KMS-11 (cell line): ENCODE measurements around the gene ANO9.
"Not testable (repeated sequence)": the region's sequence is repeated elsewhere in the genome, so short reads cannot be mapped to it uniquely, and the experiment has no call there.

Experiments
- H2AFZ ChIP-seq: fragments of 200-600 bp; sonication (generic); 2 replicates; pipeline ENCODE4 v1.6.1; 2016; ENCODE audit warnings: antibody characterized with exemption, mixed run types, low read depth
- H3K27ac ChIP-seq: fragments of 200-600 bp; sonication (generic); 2 replicates; pipeline ENCODE4 v1.6.1; 2016; ENCODE audit warnings: mild to moderate bottlenecking, mixed run types
- H3K27me3 ChIP-seq: fragments of 200-600 bp; sonication (generic); 2 replicates; pipeline ENCODE4 v1.6.1; 2017; ENCODE audit warnings: mild to moderate bottlenecking, low read depth, mixed run types, moderate library complexity; ENCODE audit not compliant: insufficient read depth
- H3K36me3 ChIP-seq: fragments of 200-600 bp; sonication (generic); 2 replicates; pipeline ENCODE4 v1.6.1; 2017; ENCODE audit warnings: mild to moderate bottlenecking, mixed run types; ENCODE audit not compliant: insufficient read depth
- H3K4me1 ChIP-seq: fragments of 200-600 bp; sonication (generic); 2 replicates; pipeline ENCODE4 v1.6.1; 2016; ENCODE audit warnings: mild to moderate bottlenecking, low read depth, mixed run types; ENCODE audit not compliant: poor library complexity, severe bottlenecking
- H3K4me2 ChIP-seq: fragments of 200-600 bp; sonication (generic); 2 replicates; pipeline ENCODE4 v1.7.0; 2016; ENCODE audit warnings: mild to moderate bottlenecking, mixed run types
- H3K4me3 ChIP-seq: fragments of 200-600 bp; sonication (generic); IDR thresholded peaks from 2 replicates; pipeline ENCODE4 v1.6.1; 2017; ENCODE audit warnings: low read depth, low read length, mixed read lengths; ENCODE audit not compliant: insufficient read depth
- H3K79me2 ChIP-seq: fragments of 200-600 bp; sonication (generic); 2 replicates; pipeline ENCODE4 v1.6.1; 2016; ENCODE audit warnings: low read depth, mixed run types; ENCODE audit not compliant: insufficient read depth
- H3K9ac ChIP-seq: fragments of 200-600 bp; sonication (generic); 2 replicates; pipeline ENCODE4 v1.6.1; 2016; ENCODE audit warnings: mild to moderate bottlenecking, mixed run types
- H4K20me1 ChIP-seq: fragments of 200-600 bp; sonication (generic); 2 replicates; pipeline ENCODE4 v1.6.1; 2016; ENCODE audit warnings: mild to moderate bottlenecking, mixed run types; ENCODE audit not compliant: insufficient read depth
- TF ChIP-seq, protein P1 (sequence below): fragments of 200-600 bp; sonication (generic); conservative IDR thresholded peaks from 2 replicates; pipeline ENCODE4 v1.6.1; 2017; ENCODE audit warnings: low read depth, mild to moderate bottlenecking, antibody characterized with exemption, low read length, moderate library complexity, mixed read lengths

Gene ANO9

DNA sequence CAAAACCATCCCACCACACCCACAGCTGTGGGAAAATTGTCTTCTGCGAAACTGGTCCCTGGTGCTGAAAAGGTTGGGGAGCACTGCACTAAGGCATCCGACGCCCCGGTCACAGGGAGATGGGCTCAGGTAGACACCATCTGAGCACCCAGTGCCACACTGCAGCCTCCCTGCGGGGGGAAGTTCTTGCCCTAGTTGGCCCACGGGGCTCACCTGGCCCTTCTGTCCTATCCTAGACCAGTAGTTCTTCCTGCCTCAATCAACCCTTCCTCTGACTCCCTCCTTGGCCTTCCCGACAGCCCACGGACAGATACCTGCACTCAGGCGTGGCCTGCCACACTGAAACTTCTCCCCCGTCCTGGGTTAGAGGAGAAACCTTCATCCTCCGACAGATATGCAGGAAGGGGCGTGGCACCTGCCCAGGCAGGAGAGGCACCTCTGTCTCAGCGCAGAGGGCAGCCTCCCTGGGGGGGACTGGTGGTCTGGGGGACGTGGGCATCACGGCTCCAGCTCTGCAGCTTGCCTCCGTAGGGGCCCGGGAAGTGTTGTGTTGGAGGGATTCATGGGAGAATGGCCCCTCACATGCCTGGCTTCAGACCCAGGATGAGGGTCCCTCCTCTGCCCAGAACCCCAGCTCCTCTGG is 4.5 kb downstream of the ANO9 start:
- Histone ChIP-seq H3K9ac (no peak overlapping the region), H3K27ac (no peak overlapping the region), H3K4me3 (no peak overlapping the region), H3K27me3 (no peaks in the 10 kb centered on the region), H3K36me3 (no peaks in the 10 kb centered on the region), H3K4me2 (no peak overlapping the region), H4K20me1 (no peaks in the 10 kb centered on the region), H2AFZ (no peak overlapping the region), H3K79me2 (no peaks in the 10 kb centered on the region), H3K4me1 (peaks cover 8% of the 10 kb centered on the region)
- TF ChIP-seq, protein P1, sequence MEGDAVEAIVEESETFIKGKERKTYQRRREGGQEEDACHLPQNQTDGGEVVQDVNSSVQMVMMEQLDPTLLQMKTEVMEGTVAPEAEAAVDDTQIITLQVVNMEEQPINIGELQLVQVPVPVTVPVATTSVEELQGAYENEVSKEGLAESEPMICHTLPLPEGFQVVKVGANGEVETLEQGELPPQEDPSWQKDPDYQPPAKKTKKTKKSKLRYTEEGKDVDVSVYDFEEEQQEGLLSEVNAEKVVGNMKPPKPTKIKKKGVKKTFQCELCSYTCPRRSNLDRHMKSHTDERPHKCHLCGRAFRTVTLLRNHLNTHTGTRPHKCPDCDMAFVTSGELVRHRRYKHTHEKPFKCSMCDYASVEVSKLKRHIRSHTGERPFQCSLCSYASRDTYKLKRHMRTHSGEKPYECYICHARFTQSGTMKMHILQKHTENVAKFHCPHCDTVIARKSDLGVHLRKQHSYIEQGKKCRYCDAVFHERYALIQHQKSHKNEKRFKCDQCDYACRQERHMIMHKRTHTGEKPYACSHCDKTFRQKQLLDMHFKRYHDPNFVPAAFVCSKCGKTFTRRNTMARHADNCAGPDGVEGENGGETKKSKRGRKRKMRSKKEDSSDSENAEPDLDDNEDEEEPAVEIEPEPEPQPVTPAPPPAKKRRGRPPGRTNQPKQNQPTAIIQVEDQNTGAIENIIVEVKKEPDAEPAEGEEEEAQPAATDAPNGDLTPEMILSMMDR = no peak

GRCh38 chr11:434999-435740 is 6.6 kb downstream of the ANO9 start:
- H3K4me2 ChIP-seq, H3K36me3 ChIP-seq, H3K4me1 ChIP-seq, H4K20me1 ChIP-seq, H3K79me2 ChIP-seq, H3K27me3 ChIP-seq, H3K9ac ChIP-seq, H3K4me3 ChIP-seq, H2AFZ ChIP-seq, H3K27ac ChIP-seq: not testable (repeated sequence)

GRCh38 chr11:434496-434895 is 7.3 kb downstream of the ANO9 start:
- TF ChIP-seq, protein P1 = no peak
- H3K79me2 ChIP-seq = no peaks in the 10 kb centered on the region

GRCh38 chr11:433641-434040 is 8.2 kb downstream of the ANO9 start:
- H3K27me3 ChIP-seq = no peaks in the 10 kb centered on the region
- H3K4me2 ChIP-seq = no peak overlapping the region
- no peaks in the 10 kb centered on the region for H3K79me2 ChIP-seq
- H3K27ac ChIP-seq = no peak overlapping the region
- no peaks in the 10 kb centered on the region for H3K4me1 ChIP-seq
- TF ChIP-seq, protein P1 = no peak
- H3K36me3 ChIP-seq = no peaks in the 10 kb centered on the region
- no peak overlapping the region for H3K4me3 ChIP-seq
- H3K9ac ChIP-seq = no peak overlapping the region
- no peak overlapping the region for H2AFZ ChIP-seq
- H4K20me1 ChIP-seq = no peaks in the 10 kb centered on the region

More at GRCh38 chr11:434496-434895, 7.3 kb downstream of the ANO9 start:
- H3K27ac ChIP-seq = no peak overlapping the region
- no peak overlapping the region for H3K9ac ChIP-seq
- H3K4me1 ChIP-seq = no peaks in the 10 kb centered on the region
- no peaks in the 10 kb centered on the region for H3K27me3 ChIP-seq
- H3K36me3 ChIP-seq = no peaks in the 10 kb centered on the region
- no peak overlapping the region for H3K4me2 ChIP-seq
- no peak overlapping the region for H3K4me3 ChIP-seq
- no peak overlapping the region for H2AFZ ChIP-seq
- H4K20me1 ChIP-seq = no peaks in the 10 kb centered on the region

DNA sequence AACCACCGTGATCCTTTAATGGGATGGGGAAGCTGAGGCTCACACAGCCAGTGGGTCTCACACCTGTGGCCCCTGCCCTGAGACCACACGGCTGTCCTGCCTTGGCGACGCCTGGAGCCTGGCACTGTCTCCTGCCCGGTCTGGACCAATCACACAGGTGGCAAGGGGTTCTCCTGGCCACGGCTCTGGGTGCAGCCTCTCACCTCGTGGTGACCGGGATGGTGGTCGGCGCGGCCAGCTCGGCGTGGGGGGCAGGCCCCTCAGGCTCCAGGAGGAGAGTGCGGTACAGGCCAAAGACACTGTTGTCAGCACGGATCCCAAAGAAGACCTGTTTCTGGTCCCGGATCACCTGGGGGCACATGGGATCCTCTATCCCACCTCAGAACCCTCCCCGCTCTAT is 8.7 kb downstream of the ANO9 start:
- Histone ChIP-seq H3K4me1 (no peaks in the 10 kb centered on the region), H3K4me2 (no peak overlapping the region), H3K9ac (no peak overlapping the region), H3K27ac (no peak overlapping the region), H4K20me1 (no peaks in the 10 kb centered on the region), H3K4me3 (no peak overlapping the region), H3K27me3 (no peaks in the 10 kb centered on the region), H3K36me3 (no peaks in the 10 kb centered on the region), H2AFZ (no peak overlapping the region), H3K79me2 (no peaks in the 10 kb centered on the region)
- TF ChIP-seq, protein P1 = no peak
